NCI-H510A (cell line): ENCODE data around the gene EVI5.

Experiments used
- DNase-seq: peaks from one replicate; lab custom pipeline; 2025; lab: John Stamatoyannopoulos, UW

The EVI5 gene

GRCh38 chr1:92483610-92484471 lies 301.1 kb downstream of the EVI5 start:
- DNase-seq, result peak; percentile 67

GRCh38 chr1:92482665-92483609 lies 302.0 kb downstream of the EVI5 start:
- DNase-seq, result peak; percentile 37

- no peak for DNase-seq
Observed at GRCh38 chr1:92481971-92482664, 302.8 kb downstream of the EVI5 start.

- DNase-seq, result no peak
Observed at GRCh38 chr1:92481599-92481925, 303.3 kb downstream of the EVI5 start.

- no peak for DNase-seq
Observed at GRCh38 chr1:92480813-92481598, 303.9 kb downstream of the EVI5 start.

- no peak for DNase-seq
Observed at GRCh38 chr1:92480200-92480812, 304.6 kb downstream of the EVI5 start.

- no peak for DNase-seq
Observed at GRCh38 chr1:92479587-92479986, 305.3 kb downstream of the EVI5 start.

- DNase-seq, result peak; percentile 39
Observed at GRCh38 chr1:92478393-92478792, 306.5 kb downstream of the EVI5 start.

- peak; percentile 95 for DNase-seq
Observed at GRCh38 chr1:92476071-92476631, 308.8 kb downstream of the EVI5 start.

- DNase-seq, result no peak
Observed at GRCh38 chr1:92475029-92475428, 309.9 kb downstream of the EVI5 start.

GRCh38 chr1:92473781-92474495 lies 311.0 kb downstream of the EVI5 start:
- no peak for DNase-seq

GRCh38 chr1:92470216-92470615 lies 314.7 kb downstream of the EVI5 start:
- no peak for DNase-seq

GRCh38 chr1:92466683-92467352 lies 318.1 kb downstream of the EVI5 start:
- no peak for DNase-seq

GRCh38 chr1:92465256-92465647 lies 319.7 kb downstream of the EVI5 start:
- no peak for DNase-seq

- no peak for DNase-seq
Observed at GRCh38 chr1:92464588-92465255, 320.2 kb downstream of the EVI5 start.

GRCh38 chr1:92461364-92462097 lies 323.4 kb downstream of the EVI5 start:
- no peak for DNase-seq

- DNase-seq, result no peak
Observed at GRCh38 chr1:92459871-92460320, 325.0 kb downstream of the EVI5 start.
